ENCODE measurements around the gene SLC66A3.

SLC66A3 gene

GRCh38 chr2:11155381-11156035, at the start of gene SLC66A3:
SLC66A3 (plus strand) TSS chr2:11155467; CDS start chr2:11155547, 80 bp downstream.
- no peak for FAIRE-seq

GRCh38 chr2:11109002-11109401, 46.3 kb upstream of the SLC66A3 start:
- FAIRE-seq: no peak

- FAIRE-seq: no peak
Observed at GRCh38 chr2:11112870-11113428, 42.3 kb upstream of the SLC66A3 start.

GRCh38 chr2:11117776-11118175, 37.5 kb upstream of the SLC66A3 start:
- FAIRE-seq: no peak

- no peak for FAIRE-seq
Observed at GRCh38 chr2:11118761-11119160, 36.5 kb upstream of the SLC66A3 start.

- no peak for FAIRE-seq
Observed at GRCh38 chr2:11121099-11121822, 34.0 kb upstream of the SLC66A3 start.

- no peak for FAIRE-seq
Observed at GRCh38 chr2:11121823-11122155, 33.5 kb upstream of the SLC66A3 start.

GRCh38 chr2:11122380-11122779, 32.9 kb upstream of the SLC66A3 start:
- FAIRE-seq: no peak

GRCh38 chr2:11123001-11123809, 32.1 kb upstream of the SLC66A3 start:
- FAIRE-seq: no peak

- no peak for FAIRE-seq
Observed at GRCh38 chr2:11123856-11124759, 31.2 kb upstream of the SLC66A3 start.

- FAIRE-seq: no peak
Observed at GRCh38 chr2:11124760-11125068, 30.6 kb upstream of the SLC66A3 start.

GRCh38 chr2:11127761-11128160, 27.5 kb upstream of the SLC66A3 start:
- FAIRE-seq: no peak

- no peak for FAIRE-seq
Observed at GRCh38 chr2:11128243-11128951, 26.9 kb upstream of the SLC66A3 start.

- FAIRE-seq: no peak
Observed at GRCh38 chr2:11129598-11130449, 25.4 kb upstream of the SLC66A3 start.

GRCh38 chr2:11131166-11131920, 23.9 kb upstream of the SLC66A3 start:
- no peak for FAIRE-seq

GRCh38 chr2:11132036-11132671, 23.1 kb upstream of the SLC66A3 start:
- no peak for FAIRE-seq

- no peak for FAIRE-seq
Observed at GRCh38 chr2:11133238-11133935, 21.9 kb upstream of the SLC66A3 start.

GRCh38 chr2:11133936-11134320, 21.3 kb upstream of the SLC66A3 start:
- FAIRE-seq: no peak

GRCh38 chr2:11134349-11134748, 20.9 kb upstream of the SLC66A3 start:
- no peak for FAIRE-seq
